ENCODE measurements around the gene TMEM43.

The TMEM43 gene

DNA sequence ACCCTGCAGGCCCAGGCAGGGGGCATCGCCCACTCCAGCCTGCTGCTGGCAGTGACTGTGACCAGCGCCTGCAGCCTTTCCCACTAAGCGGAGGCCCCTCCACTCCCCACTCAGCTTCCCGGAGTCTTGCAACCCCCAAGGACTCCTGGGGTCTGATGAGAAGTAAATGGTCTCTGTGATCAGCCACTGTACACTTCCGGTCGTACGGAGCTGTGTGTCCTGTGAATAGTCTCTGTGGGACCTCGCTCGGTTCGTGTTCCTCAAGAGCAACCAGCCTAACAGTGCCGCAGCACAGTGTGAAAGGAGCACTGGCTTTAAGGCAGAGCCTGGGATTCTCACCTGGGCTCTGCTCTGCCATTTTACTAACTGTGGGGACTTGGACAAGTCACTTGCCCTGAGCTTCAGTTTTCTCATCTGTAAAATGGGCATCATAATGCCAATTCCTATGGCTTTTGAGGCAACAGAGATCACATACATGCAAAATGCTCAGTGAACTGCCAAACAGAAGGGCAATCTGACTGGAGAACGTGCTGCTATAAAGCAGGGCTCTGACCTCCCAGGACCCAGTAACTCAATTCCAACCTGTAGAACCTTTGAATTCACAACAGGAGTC lies 26.7 kb downstream of the TMEM43 start:
- DNase-seq (ENCODE audit: low read depth), result no peak

- no peak for DNase-seq (ENCODE audit: low read depth)
Measured at GRCh38 chr3:14152233-14152962, 27.5 kb downstream of the TMEM43 start.

DNA sequence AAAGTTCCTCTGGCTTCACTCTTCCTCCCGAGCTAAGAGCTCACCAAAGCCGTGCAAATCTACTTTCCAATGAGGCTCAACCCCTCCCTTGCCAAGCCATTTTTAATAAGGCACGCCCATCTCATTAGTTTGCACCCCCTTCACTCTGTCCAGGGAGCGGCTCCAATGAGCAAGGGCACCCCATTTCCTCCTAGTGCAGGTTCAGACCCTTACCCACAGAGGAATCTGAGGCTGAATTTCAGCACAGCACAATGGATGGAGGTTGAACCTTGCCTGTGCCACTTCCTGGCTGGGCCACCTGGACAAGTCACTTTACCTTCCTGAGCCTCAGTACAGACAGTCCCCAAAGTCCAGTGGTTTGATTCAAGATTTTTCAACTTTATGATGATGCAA lies 28.1 kb downstream of the TMEM43 start:
- no peak for DNase-seq (ENCODE audit: low read depth)

GRCh38 chr3:14153663-14154062 lies 28.8 kb downstream of the TMEM43 start:
- no peak for DNase-seq (ENCODE audit: low read depth)

GRCh38 chr3:14154276-14154675 lies 29.4 kb downstream of the TMEM43 start:
- DNase-seq (ENCODE audit: low read depth), result no peak

DNA sequence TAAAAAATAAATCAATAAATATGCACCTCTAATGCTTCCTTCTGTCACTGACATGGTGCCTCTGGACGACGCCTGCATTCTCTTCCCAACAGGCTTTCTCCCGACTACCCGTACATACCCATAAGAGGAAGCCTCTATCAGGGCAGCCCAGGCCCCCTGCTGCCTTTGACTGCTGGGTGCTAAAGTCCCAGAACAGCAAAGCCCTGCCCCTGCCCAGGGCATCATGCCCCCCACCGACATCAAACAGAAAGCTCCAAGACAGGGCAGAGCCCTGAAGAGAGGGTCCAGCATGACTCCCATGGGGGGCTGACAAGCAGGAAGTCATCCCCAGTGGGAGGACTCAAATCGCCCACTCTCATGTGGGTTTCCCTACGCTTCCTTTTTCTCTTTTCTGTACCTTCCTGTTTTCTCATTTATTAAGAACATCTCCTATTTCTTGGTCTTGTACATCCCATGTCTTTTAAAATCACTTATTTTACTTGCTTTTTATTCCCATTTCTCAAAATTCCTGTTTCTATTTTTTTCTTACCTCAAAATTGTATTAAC lies 30.1 kb downstream of the TMEM43 start:
- DNase-seq (ENCODE audit: low read depth), result no peak

DNA sequence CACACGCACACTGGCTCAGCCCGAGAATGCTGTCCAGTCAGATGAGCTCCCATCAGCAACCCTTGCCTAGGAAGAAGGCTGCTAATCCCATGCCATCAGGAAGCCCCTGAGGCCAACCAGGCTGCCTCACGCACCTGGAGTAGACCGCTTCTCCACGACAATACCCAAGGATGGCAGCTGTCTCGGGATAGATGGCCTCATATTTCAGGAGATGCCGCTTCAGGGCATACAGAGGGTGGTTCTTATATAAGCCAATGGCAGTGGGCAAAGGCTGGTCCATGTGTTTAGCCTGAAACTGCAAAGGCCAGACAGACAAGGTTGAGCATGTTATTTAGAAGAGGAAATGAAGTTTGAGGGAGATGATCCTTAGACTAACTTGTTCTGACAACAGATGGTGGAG lies 31.3 kb downstream of the TMEM43 start:
- DNase-seq (ENCODE audit: low read depth), result no peak

- no peak for DNase-seq (ENCODE audit: low read depth)
Measured at GRCh38 chr3:14156843-14157561, 32.1 kb downstream of the TMEM43 start.

DNA sequence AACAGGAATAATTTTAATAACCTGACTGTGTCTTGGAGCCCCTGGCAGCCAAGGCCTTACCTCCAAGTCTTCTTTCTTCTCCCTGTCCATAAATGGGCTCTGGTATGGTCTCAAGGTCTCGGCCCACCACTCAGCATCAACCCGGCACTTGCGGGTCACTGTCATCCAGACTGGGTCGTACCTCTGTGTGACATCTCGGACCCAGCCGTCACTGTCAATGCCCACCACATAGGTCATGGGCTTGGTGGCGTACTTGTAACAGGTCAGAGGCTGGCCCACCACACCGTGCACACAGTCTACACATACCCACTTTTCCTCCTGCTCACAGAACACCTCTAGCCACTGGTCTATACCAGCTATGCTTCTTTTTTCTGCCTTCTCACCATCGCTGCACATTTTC lies 33.1 kb downstream of the TMEM43 start:
- DNase-seq (ENCODE audit: low read depth), result no peak

DNA sequence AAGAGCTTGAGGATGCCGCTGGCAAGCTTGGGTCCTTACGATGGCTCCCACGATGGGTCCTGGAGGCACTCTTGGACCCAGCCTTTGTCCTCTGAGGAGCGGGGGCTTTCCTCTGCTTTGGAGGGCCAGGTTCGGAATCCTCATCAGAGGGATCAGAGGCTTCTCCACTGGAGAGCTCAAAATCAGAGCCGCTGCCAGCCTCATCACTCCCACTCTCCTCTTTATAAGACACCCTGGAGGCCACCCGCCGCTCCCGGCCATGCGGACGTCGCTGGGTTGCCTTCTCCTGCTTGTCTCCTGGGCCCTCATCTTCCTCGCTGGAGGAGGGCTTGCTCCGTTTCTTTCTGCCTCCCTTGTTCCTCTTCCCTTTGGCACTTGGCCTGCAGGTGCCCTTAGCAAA lies 33.5 kb downstream of the TMEM43 start:
- no peak for DNase-seq (ENCODE audit: low read depth)

DNA sequence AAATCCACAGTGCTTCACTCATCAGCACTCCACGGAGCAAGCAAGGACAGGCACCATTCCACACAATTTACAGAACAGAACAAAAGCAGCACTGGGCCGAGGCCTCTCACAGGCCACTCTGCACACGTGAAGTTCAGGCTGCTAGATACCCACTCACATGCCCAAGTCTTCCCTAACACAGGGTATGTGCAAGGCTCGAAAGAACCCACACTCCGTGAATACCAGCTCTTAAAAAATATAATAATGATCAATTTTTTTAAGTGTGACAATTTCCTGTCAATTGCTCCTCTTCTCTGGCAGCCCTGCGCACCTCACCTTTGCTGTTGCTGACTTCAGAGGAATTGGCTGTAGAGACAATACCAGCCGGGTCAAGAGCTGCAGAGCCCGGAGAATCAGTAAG lies 34.6 kb downstream of the TMEM43 start:
- no peak for DNase-seq (ENCODE audit: low read depth)

DNA sequence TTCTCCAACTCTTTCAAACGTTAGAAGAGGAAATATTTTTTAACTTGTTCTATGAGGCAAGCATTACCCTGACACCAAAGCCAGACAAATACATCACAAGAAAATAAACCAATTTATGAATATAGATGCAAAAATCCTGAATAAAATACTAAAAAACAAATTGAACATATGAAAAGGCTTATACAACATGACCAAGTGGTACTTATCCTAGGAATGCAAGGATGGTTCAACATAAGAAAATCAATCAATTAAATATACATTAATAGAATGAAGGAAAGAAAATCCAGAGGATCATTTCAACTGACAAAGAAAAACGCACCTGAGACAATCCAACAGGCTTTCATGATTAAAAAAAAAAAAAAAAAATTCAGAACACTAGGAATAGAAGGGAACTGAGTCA lies 36.4 kb downstream of the TMEM43 start:
- DNase-seq (ENCODE audit: low read depth), result no peak

- DNase-seq (ENCODE audit: low read depth), result no peak
Measured at GRCh38 chr3:14162178-14162577, 37.3 kb downstream of the TMEM43 start.

- DNase-seq (ENCODE audit: low read depth), result no peak
Measured at GRCh38 chr3:14166877-14167603, 42.2 kb downstream of the TMEM43 start.

DNA sequence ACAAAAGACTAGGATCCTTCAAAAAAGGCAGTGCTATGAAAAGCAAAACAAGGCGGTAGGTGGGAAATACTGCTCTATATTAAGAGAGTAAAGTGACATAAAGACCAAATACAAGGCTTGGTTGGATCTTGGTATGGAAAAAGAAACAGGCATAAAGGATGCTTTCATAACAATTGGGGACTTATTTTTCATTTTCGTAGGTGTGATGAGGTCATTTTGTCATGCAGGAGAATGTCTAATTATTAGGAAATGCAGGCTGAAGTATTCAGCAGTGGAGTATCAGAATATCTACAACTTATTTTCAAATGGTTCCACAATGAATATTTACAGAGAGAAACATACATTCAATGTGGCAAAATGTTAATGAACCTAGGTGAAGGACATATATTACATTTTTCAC lies 44.6 kb downstream of the TMEM43 start:
- no peak for DNase-seq (ENCODE audit: low read depth)

GRCh38 chr3:14169871-14170270 lies 45.0 kb downstream of the TMEM43 start:
- no peak for DNase-seq (ENCODE audit: low read depth)

GRCh38 chr3:14170531-14171159 lies 45.8 kb downstream of the TMEM43 start:
- DNase-seq (ENCODE audit: low read depth), result no peak

GRCh38 chr3:14172496-14172895 lies 47.6 kb downstream of the TMEM43 start:
- DNase-seq (ENCODE audit: low read depth), result no peak

- DNase-seq (ENCODE audit: low read depth), result no peak
Measured at GRCh38 chr3:14174483-14174882, 49.6 kb downstream of the TMEM43 start.

DNA sequence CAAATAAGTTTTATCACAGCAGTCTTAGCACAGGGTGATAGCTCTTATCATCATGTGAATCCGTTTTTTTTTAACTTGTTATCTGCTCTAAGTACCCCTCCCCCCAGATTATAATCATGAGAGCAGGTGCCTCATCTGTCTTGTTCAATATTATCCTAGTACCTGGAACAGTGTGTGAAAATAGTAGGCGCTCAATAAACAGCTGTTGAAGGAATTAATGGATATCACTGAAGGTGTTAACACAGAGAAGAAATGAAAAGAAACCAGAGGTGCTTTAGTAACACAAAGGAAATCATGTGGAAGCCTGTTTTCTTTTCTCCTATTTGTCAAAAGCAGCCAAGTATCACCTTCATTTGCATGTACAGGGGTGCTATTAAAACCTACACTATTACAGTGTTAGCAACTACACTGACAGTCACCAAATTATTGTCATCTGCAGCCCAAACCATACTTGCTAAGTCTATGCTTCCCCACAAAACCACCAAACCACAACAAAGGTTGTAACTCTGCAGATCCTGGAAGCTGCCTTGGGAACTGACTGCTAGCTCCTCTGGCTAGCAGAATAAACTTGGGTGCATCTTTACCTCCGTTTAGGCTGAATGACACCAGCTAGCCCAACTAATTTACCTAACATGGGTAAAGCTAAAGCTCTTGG lies 50.7 kb downstream of the TMEM43 start:
- peak; percentile 28 for DNase-seq (ENCODE audit: low read depth)

GRCh38 chr3:14177580-14178246 lies 52.9 kb downstream of the TMEM43 start:
- no peak for DNase-seq (ENCODE audit: low read depth)

All from stimulated activated CD4-positive, alpha-beta T cell treated with anti-CD3 and anti-CD28 coated beads, Interleukin-2, amount 100 ng/mL, for 4 hours (primary cell).